ENCODE data around the gene TMEM87B.
"Not testable (repeated sequence)": the region's sequence is repeated elsewhere in the genome, so short reads cannot be mapped to it uniquely, and the experiment has no call there.

TMEM87B gene

DNA sequence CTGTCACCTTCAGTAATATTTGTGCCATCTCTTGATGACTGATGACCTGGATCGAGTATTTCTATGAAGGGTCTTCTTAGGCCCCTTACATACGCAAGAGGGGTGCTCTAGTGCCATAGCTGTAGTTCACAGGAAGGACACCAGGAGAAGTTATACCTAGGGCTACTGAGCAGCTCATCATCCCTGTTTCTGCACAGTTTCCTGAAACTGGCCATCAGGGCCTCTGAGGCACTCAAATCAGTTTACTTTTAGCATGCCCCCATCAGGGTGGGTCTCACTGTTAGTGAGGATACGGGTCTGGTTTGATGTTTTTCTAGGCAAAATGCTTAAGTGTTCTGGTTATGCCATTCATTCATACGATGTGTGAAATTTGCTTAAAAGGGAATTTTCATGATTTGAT is 63.1 kb downstream of the TMEM87B start:
- no peak for FAIRE-seq
- no peak for DNase-seq (ENCODE audit: low spot score)

DNA sequence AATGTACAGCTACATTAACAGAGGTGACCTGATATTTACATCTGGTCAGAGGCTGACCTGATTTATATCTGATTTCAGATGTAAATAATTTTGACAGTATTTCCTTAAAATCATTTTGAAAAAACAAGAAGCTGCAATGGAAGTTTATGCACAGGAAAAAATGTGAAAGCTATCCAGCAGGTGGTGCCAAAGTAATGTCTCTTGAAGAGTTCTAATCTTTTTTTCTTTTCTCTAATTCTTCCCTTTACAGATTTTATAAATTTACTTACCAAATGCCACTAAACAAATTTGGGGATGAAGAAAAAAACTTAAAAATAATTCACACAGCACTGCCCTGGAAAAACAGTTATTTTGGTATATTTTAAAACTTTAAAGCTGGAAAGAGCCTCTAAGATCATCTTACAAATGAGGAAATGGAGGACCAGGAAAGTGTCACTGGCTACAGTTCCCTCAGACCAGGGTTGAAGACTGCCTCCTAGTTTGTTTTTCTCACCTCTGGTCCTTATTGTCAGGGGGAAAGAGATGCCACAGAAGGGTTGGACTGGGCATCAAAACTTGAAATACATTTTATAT is 66.7 kb downstream of the TMEM87B start:
- DNase-seq (ENCODE audit: low spot score) (peak; percentile 30), FAIRE-seq (no peak)

DNA sequence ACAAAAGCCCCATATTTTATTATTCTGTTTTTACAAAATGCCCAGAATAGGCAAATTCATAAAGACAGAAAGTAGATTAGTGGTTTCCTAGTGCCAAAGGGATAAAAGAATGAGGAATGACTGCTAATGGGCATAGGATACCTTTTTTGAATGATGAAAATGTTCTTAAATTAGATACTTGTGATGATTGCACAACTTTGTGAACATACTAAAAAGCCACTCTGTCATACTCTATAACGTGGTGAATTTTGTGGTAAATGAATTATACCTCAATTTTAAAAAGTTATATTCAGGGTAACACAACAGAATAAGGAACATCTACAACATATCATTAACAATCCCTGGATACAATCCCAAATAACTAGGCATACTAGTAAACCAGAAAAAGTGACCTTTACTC is 74.0 kb downstream of the TMEM87B start:
- FAIRE-seq, result no peak
- DNase-seq (ENCODE audit: low spot score), result no peak

DNA sequence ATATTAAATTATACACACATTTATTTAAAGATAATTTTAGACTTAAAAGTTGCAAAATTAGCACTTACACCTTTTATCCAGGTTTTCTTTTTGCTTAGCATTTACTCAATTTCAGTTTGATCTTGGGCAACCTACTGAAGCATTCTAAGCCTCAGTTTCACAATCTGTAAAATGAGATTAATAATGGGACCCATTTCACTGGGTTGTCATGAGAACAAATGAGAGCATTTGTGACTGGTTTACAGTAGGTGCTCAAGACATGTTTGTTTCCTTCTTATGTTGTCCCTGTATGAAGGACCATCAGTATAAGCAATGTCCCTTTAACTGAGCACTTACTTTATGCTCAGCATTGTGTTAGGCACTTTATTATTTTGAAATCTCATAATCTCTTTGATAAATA is 78.3 kb downstream of the TMEM87B start:
- DNase-seq (ENCODE audit: low spot score), result no peak
- no peak for FAIRE-seq

DNA sequence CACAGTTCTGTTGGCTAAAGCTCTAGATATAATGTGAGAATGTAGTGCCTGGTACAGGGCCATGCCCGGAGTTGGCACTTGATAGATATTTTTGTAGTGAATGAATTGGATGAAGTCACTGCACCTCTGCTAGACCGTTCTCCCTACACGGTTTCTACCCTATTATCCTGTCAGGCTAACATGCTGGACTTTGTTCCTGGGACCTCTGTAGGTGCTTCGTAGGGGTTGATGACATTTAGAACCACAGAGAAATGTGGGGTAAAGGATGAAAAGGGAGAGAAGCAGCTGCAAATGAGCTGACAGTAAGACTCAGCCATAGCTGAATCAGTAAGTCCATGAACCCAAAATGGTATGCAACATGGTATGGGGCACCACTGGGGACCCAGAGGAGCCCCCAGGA is 79.1 kb downstream of the TMEM87B start:
- no peak for DNase-seq (ENCODE audit: low spot score)
- FAIRE-seq, result no peak

DNA sequence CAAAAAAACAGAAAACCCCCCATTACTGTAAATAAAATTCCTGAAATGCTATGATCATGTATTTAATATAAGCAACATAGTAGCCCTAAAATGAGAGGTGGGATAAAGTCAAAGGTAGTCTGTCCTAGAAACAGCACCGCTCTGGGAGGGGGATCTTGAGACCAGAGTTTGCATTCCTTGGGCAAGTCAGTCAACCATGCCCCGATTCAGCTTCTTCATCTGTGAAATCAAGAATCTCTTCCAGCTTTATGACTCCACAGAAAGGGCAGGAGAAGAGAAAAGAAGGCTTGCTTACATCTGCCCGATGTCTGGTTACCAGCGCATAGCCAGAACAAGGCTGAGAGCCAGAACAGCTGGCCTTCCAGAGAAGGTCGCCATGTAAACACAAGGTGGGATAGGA is 81.0 kb downstream of the TMEM87B start:
- no peak for FAIRE-seq
- no peak for DNase-seq (ENCODE audit: low spot score)

DNA sequence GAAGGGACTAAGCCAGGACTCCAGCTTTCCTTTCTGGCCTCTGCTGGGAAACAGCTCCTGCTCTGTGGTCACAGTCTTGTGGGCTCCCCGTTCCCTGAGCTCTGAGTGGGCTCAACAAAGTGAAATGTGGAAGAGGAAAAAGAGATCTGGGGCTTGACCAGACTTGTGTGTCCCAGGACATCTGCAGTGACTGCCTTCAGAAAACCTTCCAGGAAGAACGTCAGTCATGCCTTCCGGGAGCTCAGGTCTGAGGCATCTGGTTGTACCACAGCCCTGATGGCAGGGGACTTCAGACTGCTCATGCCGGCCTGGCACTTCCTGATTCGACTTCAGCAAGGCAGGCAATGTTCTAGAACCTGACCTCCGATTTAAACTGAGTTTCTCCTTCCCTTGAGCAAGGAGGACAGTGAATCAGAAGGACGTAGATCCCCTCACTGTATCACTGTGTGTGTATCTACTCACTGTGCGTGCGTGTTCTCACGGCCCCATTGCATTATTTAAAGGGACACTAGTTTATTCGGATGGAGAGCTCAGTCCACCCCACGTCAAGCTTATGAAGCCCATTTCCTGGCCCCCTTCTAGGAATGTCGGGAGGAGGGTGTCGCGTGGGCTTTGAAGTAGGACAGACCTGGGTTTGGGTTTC is 82.6 kb downstream of the TMEM87B start:
- FAIRE-seq (peak; percentile 97), DNase-seq (ENCODE audit: low spot score) (peak; percentile 62)

DNA sequence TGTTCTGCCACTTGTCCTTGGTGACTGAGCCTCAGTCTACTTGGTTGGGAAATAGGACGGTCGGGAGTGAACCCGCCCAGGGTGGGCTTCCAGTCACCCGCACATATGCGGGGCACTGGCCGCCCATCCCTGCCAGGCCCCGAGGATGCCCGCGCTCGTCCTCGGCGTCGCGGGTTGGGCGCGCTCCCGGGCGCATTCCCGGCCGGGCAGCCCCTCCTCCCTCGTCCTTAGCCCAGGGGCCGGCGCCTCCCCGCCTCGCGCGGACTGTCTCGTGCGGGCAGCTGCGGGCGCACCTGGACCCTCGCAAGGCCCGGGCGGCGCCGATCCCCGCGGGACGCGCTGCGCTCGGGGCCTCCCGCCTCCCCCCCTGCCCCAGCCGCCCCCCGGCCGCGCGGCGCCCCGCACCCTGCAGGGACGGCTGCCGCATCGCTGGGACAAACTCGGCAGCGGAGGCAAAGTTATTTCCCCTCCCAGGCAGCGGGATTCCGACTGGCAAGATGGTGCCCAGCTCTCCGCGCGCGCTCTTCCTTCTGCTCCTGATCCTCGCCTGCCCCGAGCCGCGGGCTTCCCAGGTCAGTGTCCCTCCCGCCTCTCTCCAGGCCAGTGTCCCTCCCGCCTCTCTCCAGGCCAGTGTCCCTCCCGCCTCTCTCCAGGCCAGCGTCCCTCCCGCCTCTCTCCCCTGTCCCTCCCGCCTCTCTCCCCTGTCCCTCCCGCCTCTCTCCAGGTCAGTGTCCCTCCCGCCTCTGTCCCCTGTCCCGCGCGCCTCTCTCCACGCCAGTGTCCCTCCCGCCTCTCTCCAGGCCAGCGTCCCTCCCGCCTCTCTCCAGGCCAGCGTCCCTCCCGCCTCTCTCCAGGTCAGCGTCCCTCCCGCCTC is 83.3 kb downstream of the TMEM87B start, which contains the start of gene FBLN7:
TSS of gene FBLN7 (plus strand) at position 227 of the 874 bp plus-strand sequence. CDS start at position 498, 271 bp downstream.
- no peak for FAIRE-seq
- peak; percentile 81 for DNase-seq (ENCODE audit: low spot score)

DNA sequence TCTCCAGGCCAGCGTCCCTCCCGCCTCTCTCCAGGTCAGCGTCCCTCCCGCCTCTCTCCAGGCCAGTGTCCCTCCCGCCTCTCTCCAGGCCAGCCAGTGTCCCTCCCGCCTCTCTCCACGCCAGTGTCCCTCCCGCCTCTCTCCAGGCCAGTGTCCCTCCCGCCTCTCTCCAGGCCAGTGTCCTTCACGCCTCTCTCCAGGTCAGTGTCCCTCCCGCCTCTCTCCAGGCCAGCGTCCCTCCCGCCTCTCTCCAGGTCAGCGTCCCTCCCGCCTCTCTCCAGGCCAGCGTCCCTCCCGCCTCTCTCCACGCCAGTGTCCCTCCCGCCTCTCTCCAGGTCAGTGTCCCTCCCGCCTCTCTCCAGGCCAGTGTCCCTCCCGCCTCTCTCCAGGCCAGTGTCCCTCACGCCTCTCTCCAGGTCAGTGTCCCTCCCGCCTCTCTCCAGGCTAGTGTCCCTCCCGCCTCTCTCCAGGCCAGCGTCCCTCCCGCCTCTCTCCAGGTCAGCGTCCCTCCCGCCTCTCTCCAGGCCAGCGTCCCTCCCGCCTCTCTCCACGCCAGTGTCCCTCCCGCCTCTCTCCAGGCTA is 84.1 kb downstream of the TMEM87B start:
- FAIRE-seq, result not testable (repeated sequence)

DNA sequence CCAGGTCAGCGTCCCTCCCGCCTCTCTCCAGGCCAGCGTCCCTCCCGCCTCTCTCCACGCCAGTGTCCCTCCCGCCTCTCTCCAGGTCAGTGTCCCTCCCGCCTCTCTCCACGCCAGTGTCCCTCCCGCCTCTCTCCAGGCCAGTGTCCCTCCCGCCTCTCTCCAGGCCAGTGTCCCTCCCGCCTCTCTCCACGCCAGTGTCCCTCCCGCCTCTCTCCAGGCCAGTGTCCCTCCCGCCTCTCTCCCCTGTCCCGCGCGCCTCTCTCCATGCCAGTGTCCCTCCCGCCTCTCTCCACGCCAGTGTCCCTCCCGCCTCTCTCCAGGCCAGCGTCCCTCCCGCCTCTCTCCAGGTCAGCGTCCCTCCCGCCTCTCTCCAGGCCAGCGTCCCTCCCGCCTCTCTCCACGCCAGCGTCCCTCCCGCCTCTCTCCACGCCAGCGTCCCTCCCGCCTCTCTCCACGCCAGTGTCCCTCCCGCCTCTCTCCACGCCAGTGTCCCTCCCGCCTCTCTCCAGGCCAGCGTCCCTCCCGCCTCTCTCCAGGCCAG is 84.7 kb downstream of the TMEM87B start:
- not testable (repeated sequence) for DNase-seq (ENCODE audit: low spot score); FAIRE-seq

More for the DNA sequence above, 84.1 kb downstream of the TMEM87B start:
- not testable (repeated sequence) for DNase-seq (ENCODE audit: low spot score)

DNA sequence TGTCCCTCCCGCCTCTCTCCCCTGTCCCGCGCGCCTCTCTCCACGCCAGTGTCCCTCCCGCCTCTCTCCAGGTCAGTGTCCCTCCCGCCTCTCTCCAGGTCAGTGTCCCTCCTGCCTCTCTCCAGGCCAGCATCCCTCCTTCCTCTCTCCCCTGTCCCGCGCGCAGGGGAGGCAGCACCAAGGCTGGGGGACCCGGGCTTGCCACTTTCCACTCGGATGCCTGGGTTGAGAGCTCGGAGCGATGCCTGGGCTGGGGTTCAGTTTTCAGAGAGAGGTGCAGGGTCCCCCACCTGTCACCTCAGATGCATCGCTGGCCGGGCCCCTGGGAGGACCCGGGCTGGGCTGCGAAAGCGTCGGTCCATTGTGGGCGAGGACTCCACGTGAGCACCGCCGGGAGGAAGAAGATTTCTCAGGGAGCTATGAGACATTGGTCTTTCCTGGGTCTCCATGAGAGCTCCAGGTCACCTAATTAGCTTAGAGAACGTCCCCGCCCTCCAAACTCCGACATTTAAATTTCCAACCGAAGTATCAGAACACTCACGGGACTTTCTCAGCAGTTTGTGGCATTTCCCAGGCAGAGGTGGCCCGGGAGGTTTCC is 85.2 kb downstream of the TMEM87B start:
- DNase-seq (ENCODE audit: low spot score) (no peak), FAIRE-seq (no peak)

DNA sequence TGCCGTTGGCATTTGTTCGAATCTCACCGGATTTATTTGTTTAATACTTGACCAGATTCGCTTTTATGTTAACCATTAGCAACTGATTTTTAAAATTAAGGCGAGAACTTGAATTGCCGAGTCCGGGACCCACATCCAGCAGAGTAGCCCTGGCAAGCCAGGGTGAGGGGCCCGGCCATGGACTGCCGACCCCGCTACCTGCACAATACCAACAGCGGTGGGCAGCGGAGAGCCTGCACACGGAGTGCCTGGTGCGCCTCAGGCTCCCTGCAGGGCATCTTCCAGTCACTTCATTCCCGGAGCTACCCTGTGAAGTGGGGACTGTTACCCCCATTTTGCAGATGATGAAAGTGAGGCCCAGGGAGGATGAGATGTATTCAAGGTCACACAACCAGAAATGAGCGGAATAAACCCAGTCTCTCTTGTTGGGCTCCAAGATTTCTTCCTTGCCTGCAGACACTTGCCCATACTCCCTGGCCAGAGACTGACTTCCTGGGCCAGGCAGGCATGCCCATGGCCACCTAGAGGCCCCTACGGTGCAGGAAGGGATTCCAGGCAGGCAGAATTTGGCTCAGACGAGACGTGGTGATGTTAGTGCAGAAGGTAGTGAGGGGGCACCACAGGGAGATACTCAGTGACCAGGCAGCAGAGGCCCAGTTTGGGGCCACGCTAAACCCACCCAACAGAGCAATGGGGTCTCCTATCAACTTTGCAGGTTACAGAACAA is 86.0 kb downstream of the TMEM87B start:
- FAIRE-seq (no peak), DNase-seq (ENCODE audit: low spot score) (no peak)

DNA sequence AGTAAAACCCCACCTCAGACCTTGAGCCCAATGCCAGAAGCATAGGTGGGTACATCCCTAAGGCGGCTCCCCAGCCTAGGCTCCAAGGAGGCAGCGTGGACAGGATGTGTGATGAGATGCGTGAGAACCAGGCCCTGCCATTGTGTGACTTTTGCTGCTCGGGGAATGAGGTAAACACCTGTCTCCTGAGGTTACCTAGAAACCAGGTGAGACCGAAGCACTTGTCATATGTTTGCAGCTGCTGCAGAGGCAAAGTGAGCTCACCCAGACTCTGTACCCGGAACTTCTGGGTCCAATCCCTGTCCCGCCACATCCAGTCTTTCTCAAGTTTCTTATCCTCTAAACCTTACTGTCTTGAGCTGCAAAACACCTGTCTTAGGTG is 86.5 kb downstream of the TMEM87B start:
- DNase-seq (ENCODE audit: low spot score) (peak; percentile 5), FAIRE-seq (no peak)

DNA sequence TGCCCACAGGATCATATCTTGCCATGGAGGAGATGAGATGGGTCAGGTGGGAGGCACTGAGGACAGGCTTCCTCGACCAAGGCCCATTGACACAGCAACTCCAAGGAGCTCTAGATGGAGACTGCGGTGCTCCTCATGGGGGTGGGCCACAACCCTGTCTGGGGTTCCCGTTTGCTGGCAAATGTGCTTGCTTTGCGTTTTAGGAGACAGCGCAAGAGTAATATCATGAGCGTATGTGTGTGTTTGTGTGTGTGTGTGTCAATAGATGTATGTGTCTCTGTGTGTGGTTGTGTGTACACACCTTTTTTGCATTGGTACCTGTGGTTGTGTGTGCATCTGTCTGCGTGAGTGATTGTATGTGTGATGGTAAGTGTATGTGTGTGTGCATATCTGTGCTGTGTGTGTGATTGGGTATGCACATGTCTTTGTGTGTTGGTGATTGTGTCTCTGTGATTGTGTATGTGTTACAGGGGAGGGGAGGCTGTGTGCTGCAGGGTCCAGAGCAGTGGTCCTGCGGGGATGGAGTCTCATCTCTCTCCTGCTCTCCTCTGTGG is 87.5 kb downstream of the TMEM87B start:
- FAIRE-seq (peak; percentile 67), DNase-seq (ENCODE audit: low spot score) (no peak)

DNA sequence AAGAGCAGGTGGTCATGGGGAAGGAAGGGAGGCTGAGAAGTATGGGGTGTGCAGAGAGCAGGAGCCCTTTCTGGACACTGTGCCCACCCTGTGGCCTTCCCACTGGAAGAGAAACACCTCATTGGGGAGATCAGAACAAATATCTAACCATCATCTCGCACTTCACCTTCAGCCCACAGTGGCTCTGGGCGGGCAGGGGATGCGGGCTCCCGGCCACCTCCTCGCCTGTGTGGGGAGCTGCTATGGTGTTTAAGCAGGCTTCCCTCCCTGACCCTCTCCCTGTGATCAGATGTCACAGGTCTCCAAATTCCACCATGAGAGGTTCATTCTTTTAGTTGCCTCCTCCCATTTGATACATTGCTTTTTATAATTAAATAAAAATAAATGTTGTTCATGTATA is 88.1 kb downstream of the TMEM87B start:
- FAIRE-seq (no peak), DNase-seq (ENCODE audit: low spot score) (peak; percentile 2)

DNA sequence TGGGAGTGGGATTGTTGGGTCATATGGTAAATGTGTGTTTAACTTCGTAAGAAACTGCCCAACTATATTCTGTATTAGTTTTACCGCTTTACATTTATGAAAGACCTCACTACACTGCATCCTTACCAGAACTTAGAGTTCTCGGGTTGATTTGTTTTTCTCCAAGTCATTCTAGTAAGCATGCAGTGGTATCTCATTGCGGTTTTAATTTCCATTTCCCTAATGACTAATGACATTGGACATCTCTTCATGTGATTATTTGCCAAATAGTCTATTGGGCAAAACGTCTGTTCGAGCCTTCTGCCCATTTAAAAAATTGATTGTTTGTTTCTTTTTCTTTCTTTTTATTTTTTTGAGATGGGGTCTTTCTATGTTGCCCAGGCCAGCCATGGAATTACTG is 89.9 kb downstream of the TMEM87B start:
- FAIRE-seq, result no peak

DNA sequence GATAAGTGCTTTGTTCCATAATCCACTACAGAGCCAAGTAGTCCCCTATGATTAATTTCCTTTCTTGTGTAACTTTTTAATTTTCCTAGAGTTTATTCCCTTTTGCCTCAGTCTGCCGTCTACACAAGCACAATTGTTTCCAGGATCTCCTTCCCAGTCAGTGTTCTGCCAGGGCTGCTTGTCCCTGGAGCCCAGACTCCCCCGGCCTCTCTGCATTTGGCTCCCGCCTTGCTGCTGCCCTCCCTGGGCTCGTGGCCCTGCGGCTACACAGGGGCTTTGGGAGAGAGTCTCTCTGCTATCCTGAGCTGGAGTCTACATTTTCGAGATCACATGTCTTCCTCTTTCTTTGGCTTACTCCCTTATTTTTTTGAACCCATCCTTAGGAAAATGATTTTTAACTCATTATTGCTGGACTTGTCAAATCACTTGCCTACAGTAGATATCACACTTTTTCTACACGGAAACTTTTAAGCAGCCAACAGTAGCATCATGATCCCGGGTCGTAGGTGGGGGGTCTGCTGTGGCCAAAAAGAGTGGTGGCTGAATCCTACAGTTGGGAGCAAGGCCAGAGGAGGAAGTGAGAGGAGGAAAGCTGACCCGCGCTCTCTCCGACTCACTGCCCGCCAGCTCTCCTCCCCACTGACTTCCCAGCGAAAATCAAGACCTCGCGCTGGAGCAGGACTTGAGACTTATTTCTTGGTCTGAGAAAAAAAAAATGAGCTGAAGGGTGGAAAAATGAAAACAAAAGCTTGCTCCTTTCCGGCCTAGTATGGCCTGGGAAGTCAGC is 92.5 kb downstream of the TMEM87B start:
- no peak for DNase-seq (ENCODE audit: low spot score)
- FAIRE-seq, result no peak

More for the DNA sequence above, 89.9 kb downstream of the TMEM87B start:
- DNase-seq (ENCODE audit: low spot score), result no peak

DNA sequence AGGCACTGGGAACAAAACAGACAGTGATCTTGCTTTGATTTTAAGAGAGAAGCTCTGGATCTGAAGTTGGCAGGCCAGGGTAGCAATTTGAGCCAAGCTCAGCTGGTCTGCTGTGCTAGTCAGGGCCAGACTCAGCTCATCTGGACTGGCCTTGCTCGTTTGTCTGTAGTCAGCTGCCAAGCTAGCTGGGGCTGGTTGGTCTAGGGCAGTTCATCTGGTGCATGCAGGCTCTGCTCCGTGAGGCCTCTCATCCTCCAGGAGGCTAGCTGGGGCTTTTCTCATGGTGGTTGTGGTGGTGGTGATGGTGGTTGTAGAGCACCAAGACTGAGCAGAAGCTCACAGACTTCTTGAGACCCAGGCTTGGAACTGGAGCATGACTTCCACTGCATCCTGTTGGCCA is 93.4 kb downstream of the TMEM87B start:
- DNase-seq (ENCODE audit: low spot score) (no peak), FAIRE-seq (no peak)

DNA sequence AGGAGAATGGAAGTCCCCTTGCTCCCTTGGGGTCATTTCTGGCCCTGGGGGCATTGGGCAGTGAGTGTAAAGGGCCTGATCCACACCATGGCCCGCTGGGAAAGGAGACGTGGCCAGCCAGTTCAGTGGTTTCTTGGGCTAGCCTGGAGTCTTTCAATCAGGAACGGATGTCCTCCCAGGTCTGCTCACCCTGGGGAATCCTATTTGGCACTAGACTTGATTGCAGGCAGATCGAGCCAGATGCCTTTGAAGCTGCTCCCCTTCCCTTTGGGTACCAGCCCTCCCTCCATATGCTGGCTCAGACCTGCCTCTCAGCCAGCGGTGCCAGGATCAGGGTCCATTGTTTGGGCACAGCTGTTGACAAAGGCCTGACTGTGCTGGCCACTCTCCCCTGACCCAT is 94.1 kb downstream of the TMEM87B start:
- FAIRE-seq, result no peak
- DNase-seq (ENCODE audit: low spot score), result no peak
